ENCODE data around the gene ROPN1B. TPM values are rescaled to one million over a fixed set of nuclear protein-coding genes. Genes with fewer than 3 reads are reported as not detected.

Gene ROPN1B
- total and polyA plus RNA-seq, 2 of the 8 experiments (the other 6 are each of a cell fraction or from before 2014, with no cell fraction given) = 0.30 TPM; not detected in 1

DNA sequence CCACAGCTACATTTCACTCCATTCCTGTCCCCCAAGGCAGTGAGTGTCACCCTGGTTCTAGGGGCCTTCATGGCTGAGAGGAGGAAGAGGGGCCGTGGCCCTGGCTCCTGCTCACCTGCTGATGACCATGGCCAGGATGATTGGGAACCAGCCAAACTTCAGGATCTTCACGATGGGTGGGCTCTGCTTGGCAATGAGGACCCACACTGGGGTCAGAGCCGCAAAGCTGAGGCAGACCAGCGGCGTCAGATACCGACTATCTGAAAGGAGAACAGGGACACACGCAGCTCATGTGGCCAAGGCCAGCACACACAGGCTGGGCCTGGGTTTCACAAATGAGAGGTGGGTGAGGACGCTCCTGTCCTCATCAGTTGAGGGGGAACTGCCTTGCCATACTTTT is 47.6 kb downstream of the ROPN1B start:
- Histone ChIP-seq H3K4me2 (ENCODE audit: insufficient read depth in 1 of 2, low read depth in 2 of 2, low read length in 2 of 2) (no peak overlapping the region), H3K18ac (ENCODE audit: extremely low read depth, low read length) (no peak overlapping the region), H3K9me3 (ENCODE audit: insufficient read depth in 2 of 2, low read depth in 1 of 2, low read length in 1 of 2) (no peaks in the 10 kb centered on the region), H2BK15ac (ENCODE audit: low read length) (no peak overlapping the region; the same call in 1 of the 2 replicates), H2BK20ac (ENCODE audit: low read length) (0 out of 2 replicates have a peak overlapping the region, but pooled peaks have one; percentile 48), H3K23ac (ENCODE audit: insufficient read length) (no peak overlapping the region), H2BK12ac (ENCODE audit: low read depth, low read length) (no peak overlapping the region), H3K4me3 (ENCODE audit: extremely low read depth in 1 of 4, insufficient read depth in 2 of 4, low read depth in 3 of 4, low read length in 4 of 4) (no peak overlapping the region), H3K36me3 (ENCODE audit: control insufficient read depth in 2 of 4, insufficient read depth in 4 of 4, low read length in 3 of 4) (no peaks in the 10 kb centered on the region), H4K5ac (ENCODE audit: insufficient read length, low read depth, low read length) (no peak overlapping the region), H4K8ac (ENCODE audit: extremely low read depth, insufficient read depth, low read length) (no peak overlapping the region), H4K20me1 (replicated peaks in 1 of 2; ENCODE audit: control insufficient read depth in 1 of 2, insufficient read depth in 2 of 2, low read length in 2 of 2) (no peaks in the 10 kb centered on the region), H3K79me2 (ENCODE audit: control insufficient read depth in 1 of 2, insufficient read depth in 2 of 2, low read length in 2 of 2) (no peaks in the 10 kb centered on the region), H3K79me1 (ENCODE audit: low read depth, low read length) (no peaks in the 10 kb centered on the region), H2AK5ac (ENCODE audit: low read depth, low read length) (no peak overlapping the region), H3K9ac (replicated peaks in 1 of 4; ENCODE audit: extremely low read depth in 1 of 4, low read depth in 3 of 4, low read length in 3 of 4) (no peak overlapping the region), H3K23me2 (ENCODE audit: low read depth, low read length) (no peaks in the 10 kb centered on the region; the same call in 1 of the 2 replicates), H4K91ac (replicated peaks; ENCODE audit: insufficient read length, low read length) (no peak overlapping the region), H3K4me1 (replicated peaks in 1 of 4; ENCODE audit: control insufficient read depth in 3 of 4, insufficient read depth in 4 of 4, low read length in 3 of 4) (peaks cover 2 to 11% (median 9%) of the 10 kb centered on the region in 4 experiments; a peak in 5 of 7 replicates), H3K27ac (ENCODE audit: low read depth, low read length) (no peak overlapping the region), H3K4ac (replicated peaks; ENCODE audit: insufficient read length, low read depth, low read length) (no peak overlapping the region), H2AFZ (ENCODE audit: low read length) (no peak overlapping the region), H3K56ac (replicated peaks; ENCODE audit: insufficient read length, low read depth, low read length) (no peak overlapping the region), H2BK120ac (replicated peaks; ENCODE audit: low read depth, low read length) (no peak overlapping the region), H3K14ac (ENCODE audit: insufficient read length) (no peak overlapping the region), H3K27me3 (replicated peaks in 1 of 4; ENCODE audit: control insufficient read depth in 3 of 4, extremely low read depth in 1 of 4, insufficient read depth in 3 of 4, low read length in 3 of 4) (no peaks in the 10 kb centered on the region), H2BK5ac (ENCODE audit: low read depth, low read length) (no peak overlapping the region)
- ChIA-PET POLR2A (ENCODE audit: partially characterized antibody) (no interaction called here), CTCF (ENCODE audit: partially characterized antibody) (no interaction called here)
- 82% methylated on average over 7 of the region's 8 CpGs; no CpG with 5 or more reads in 1 of the 2 experiments for whole genome bisulfite sequencing, 2 experiments (ENCODE audit: extremely low coverage in 1 of 2, insufficient coverage in 1 of 2, insufficient read length in 1 of 2, insufficient replicate concordance in 2 of 2, low coverage in 1 of 2, low lambda C conversion rate in 2 of 2, missing lambda C conversion rate in 1 of 2)
- FAIRE-seq (no peak), DNase-seq (ENCODE audit: low read depth in 1 of 2, low spot score in 2 of 2) (no peak)
- TF ChIP-seq KDM4A (IDR thresholded peaks at IDR 0.05; ENCODE audit: low read depth, low read length, severe bottlenecking) (no peak), YY1 (IDR thresholded peaks at IDR 0.05; ENCODE audit: low read depth, low read length) (no peak), GTF2F1 (IDR thresholded peaks at IDR 0.05; ENCODE audit: borderline replicate concordance, low read depth, low read length) (no peak), CTBP2 (IDR thresholded peaks at IDR 0.05; ENCODE audit: borderline replicate concordance, insufficient read depth, insufficient read length, low read length) (no peak), POU5F1 (IDR thresholded peaks at IDR 0.05; ENCODE audit: low read depth, low read length) (no peak), SIRT6 (IDR thresholded peaks at IDR 0.05; ENCODE audit: low read length) (no peak), SRF (IDR thresholded peaks at IDR 0.05; ENCODE audit: low read depth, low read length) (no peak), CEBPB (IDR thresholded peaks at IDR 0.05; ENCODE audit: low read depth, low read length) (no peak), MAFK (IDR thresholded peaks at IDR 0.05; ENCODE audit: low read depth, low read length) (no peak), BACH1 (IDR thresholded peaks at IDR 0.05; ENCODE audit: low read length) (no peak), ZNF274 (IDR thresholded peaks at IDR 0.05; ENCODE audit: borderline replicate concordance, extremely low read depth, low read length) (no peak), KDM1A (IDR thresholded peaks at IDR 0.05; ENCODE audit: borderline replicate concordance, low read length) (no peak), TCF12 (IDR thresholded peaks at IDR 0.05; ENCODE audit: low read depth, low read length) (no peak)
- TF ChIP-seq, protein P1, sequence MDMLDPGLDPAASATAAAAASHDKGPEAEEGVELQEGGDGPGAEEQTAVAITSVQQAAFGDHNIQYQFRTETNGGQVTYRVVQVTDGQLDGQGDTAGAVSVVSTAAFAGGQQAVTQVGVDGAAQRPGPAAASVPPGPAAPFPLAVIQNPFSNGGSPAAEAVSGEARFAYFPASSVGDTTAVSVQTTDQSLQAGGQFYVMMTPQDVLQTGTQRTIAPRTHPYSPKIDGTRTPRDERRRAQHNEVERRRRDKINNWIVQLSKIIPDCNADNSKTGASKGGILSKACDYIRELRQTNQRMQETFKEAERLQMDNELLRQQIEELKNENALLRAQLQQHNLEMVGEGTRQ (IDR thresholded peaks at IDR 0.05; ENCODE audit: low read length) = no peak
